ENCODE results near the gene CMIP. TPM values are rescaled to one million over a fixed set of nuclear protein-coding genes. Genes with fewer than 3 reads are reported as not detected.

Gene CMIP
- total RNA-seq, 1 donor from 2014 or later = 19.1 TPM

DNA sequence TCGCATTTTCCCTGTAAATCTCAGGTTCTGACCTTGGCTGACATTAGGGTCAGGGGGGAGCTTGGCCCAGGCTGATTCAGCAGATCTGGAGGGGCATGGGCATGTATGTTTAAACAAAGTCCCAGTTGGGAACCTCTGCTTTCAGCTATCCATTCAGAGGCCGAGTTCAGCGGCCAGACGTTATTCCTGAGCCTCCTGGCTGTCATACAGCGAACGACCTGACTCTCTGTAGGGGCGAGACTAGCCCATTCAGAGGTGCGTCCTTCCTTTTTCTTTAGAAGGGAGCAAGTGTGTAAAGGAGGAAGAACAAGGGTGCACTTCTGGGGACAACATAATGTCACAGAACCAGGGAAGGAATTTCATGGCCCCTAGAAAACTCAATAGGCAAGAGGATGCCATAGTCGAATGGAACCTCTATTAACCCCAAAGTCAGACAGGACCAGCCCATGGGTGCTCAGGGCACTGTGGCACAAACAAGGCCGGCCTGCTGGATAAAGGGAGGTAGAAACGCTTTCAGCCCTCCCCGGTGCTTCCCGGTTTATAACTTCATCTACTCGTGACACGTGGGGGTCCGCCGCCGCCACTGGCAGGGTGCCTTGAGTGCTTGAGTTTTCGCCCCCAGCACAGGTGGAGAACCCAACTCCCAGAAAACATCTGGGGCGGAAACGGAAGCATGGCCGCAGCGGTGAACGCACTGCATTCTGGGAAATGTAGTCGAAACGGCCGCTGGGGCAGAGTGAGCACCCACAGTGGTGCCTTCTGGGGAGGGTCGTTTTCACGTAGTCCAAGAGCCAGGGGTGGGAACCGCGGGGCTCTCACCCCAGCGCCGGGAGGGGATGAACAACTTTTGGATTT, 301.3 kb downstream of the CMIP start:
- peak overlapping the region; percentile 38 for H3K4me3 ChIP-seq (ENCODE audit: low read depth, low read length)
- DNase-seq (ENCODE audit: low read depth) = no peak
- TF ChIP-seq, protein P1, sequence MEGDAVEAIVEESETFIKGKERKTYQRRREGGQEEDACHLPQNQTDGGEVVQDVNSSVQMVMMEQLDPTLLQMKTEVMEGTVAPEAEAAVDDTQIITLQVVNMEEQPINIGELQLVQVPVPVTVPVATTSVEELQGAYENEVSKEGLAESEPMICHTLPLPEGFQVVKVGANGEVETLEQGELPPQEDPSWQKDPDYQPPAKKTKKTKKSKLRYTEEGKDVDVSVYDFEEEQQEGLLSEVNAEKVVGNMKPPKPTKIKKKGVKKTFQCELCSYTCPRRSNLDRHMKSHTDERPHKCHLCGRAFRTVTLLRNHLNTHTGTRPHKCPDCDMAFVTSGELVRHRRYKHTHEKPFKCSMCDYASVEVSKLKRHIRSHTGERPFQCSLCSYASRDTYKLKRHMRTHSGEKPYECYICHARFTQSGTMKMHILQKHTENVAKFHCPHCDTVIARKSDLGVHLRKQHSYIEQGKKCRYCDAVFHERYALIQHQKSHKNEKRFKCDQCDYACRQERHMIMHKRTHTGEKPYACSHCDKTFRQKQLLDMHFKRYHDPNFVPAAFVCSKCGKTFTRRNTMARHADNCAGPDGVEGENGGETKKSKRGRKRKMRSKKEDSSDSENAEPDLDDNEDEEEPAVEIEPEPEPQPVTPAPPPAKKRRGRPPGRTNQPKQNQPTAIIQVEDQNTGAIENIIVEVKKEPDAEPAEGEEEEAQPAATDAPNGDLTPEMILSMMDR (conservative IDR thresholded peaks at IDR 0.05; ENCODE audit: low read depth, low read length) = no peak

DNA sequence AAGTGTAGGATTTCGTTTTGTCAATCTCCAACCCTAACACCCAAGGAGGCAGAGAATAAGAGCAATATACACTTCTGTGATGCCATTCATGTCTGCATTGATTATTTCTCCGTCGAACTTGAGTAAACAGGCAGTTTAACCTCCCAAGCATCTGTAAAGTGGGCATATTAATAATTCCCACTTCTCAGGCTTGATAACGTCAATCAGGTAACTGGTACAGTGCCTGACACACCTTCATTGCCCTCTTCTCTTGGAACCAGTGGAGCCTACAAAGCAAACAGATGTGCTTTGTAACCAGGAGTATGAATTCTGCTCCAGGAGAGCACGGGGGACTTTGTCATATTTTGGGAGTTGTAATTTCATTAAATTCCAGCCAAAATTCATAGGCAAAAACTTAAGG, 302.0 kb downstream of the CMIP start:
- peak overlapping the region; percentile 38 for H3K4me3 ChIP-seq (ENCODE audit: low read depth, low read length)
- TF ChIP-seq, protein P1 (conservative IDR thresholded peaks at IDR 0.05; ENCODE audit: low read depth, low read length) = no peak
- no peak for DNase-seq (ENCODE audit: low read depth)

DNA sequence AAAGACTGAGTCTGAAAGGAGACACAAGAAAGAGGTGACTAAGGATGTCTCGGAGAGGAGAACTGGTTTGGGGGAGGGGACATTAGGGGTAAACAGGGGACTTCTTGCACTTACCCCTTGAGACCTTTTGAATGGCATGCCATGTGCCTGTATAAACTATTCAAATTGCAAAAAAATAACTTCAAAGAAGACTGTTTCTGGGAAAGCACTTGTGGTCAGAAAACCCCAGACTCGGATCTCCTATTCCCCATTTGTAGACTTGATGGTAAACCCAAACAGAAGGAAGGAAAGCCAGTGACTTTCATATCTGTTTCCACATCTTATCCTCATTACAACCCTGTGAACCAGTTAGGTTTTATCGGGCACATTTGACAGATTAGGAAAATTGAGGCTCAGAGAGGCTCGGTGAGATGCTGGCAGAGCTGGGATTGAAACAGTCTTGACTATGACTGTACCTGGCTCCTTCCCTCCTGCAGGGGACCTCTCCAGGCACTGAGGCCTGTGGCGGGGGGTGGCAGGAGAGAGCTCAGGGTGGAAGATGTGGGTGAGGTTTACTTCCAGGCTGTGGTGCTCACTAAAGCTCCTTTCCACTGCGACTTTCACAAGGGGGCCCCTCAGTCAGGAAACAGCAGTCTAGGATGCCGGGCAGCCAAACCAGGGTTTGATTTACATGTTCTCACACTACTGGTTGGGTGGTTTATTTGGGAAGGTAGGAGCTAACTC, 304.0 kb downstream of the CMIP start:
- H3K4me3 ChIP-seq (ENCODE audit: low read depth, low read length) = no peak overlapping the region
- TF ChIP-seq, protein P1 (conservative IDR thresholded peaks at IDR 0.05; ENCODE audit: low read depth, low read length) = no peak
- no peak for DNase-seq (ENCODE audit: low read depth)

DNA sequence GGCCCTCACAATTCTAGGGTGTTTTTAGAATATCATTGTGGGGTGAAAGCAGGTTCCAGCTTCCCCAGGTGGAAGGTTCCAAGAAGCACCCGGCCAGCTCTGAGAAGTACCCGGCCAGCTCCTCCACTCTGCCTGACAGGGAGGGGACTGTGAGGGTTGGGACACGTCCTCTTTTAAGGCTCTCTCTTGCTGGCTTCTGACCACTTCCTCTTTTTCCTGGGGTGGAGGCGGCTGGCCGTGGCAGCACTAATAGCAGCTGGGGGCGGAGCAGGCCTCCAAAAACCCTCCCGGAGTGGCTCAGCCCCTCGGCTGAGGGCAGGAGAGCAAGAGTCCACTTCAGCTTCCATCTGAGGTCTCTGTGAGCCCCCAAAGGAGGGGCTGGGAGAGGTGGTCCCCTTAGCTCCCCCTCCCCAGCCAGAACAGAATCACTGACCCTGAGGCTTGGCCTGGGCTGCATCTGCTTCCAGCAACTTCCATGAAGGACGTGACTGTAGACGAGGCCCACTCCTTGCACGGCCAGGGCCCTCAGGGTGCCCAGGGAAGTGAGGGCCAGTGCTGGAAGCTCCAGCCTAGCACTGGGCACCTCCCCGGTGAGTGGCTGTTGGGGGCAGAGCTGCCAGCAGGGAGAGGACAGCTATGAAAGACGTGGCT, 307.7 kb downstream of the CMIP start:
- H3K4me3 ChIP-seq (ENCODE audit: low read depth, low read length) = no peak overlapping the region
- no peak for DNase-seq (ENCODE audit: low read depth)
- TF ChIP-seq, protein P1 (conservative IDR thresholded peaks at IDR 0.05; ENCODE audit: low read depth, low read length) = no peak

DNA sequence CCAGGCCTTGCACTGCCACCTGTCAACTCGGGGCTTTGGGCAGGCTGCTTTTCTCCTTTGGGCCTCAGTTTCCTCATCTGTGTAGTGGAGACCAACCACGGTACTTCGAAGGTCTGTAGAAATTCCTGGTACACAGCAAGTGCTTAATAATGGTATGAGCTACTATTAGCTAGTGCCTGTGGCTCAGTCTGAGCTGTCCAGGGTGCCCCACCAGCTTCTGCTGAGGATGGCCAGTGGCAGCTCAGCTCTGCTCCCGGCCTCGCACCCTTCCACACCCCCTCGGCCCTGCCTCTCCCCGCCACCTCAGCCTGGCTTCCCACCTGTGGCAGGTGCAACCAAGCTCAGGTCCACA, 308.2 kb downstream of the CMIP start:
- TF ChIP-seq, protein P1 (conservative IDR thresholded peaks at IDR 0.05; ENCODE audit: low read depth, low read length) = no peak
- H3K4me3 ChIP-seq (ENCODE audit: low read depth, low read length) = no peak overlapping the region
- no peak for DNase-seq (ENCODE audit: low read depth)

DNA sequence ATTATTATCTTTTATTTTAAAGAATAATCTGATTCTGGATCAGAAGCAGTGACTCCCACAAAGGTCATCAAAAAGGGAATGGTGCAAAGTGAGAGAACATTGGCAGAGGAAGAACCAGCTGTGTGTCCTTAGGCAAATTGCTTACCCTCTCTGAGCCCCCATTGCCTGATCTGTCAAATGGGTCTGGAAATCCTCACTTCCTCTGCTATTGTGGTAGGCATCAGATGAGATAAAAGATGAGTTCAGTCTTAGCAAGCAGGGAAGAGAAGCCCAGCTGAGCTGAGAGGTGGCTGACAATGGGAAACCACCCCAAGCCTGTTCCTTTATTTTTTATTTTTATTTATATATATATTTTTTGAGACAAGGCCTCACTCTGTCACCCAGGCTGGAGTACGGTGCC, 310.2 kb downstream of the CMIP start:
- TF ChIP-seq, protein P1 (conservative IDR thresholded peaks at IDR 0.05; ENCODE audit: low read depth, low read length) = no peak
- no peak for DNase-seq (ENCODE audit: low read depth)
- H3K4me3 ChIP-seq (ENCODE audit: low read depth, low read length) = no peak overlapping the region
